Measurements from ENCODE around the gene BACH2.
"Not testable (repeated sequence)": the region's sequence is repeated elsewhere in the genome, so short reads cannot be mapped to it uniquely, and the experiment has no call there.

The BACH2 gene

DNA sequence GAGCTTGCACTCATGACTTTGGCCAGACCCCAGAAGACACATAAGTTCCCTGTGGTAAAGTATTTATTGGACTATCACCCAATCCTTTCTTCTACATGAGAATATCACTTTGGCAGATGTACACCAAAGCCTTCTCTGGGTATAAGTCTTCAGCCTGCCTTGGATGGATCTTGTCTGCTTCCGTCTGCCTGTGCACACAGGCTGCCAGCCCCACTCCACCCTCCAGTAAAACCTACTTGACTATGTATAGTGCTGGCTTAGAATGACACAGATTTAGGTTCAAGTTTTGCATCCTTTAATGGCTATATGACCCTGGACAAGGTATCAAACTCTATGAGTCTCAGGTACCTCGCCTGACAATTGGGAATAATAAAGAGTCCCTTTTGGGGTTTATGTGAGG lies 63.4 kb downstream of the BACH2 start:
- DNase-seq = no peak

GRCh38 chr6:90231798-90232197 lies 64.8 kb downstream of the BACH2 start:
- no peak for DNase-seq

GRCh38 chr6:90231308-90231707 lies 65.3 kb downstream of the BACH2 start:
- no peak for DNase-seq

DNA sequence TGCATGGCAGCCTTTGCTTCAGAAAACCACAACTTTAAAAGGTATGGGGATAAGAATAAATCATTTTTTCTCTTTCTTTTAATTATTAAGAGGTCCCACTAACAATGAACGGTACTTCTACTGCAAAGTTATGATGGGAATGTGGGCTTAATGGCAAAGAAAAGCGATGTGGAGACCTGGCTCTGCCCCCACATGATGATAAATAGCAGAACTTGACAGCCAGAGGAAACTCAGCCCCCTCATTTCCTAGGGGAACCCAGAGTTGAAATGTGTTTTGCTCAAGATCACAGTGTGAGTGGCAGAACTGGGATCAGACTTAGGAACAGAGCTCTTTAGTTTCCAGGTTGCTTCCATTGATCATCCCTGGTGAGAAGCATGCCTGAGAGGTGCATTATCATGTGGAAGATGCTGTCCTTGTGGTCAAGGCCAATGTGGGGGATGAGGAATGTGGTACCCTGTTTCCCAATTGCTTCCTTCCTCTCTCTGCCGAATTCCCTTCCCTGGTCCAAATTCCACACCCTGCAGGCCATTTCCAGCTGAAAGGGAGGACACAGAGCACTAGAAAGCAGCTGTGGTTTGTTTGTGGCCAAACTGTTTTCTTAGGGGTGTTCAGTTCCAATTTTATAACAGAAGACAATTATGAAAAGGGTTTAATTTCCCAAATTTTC lies 66.0 kb downstream of the BACH2 start:
- no peak for DNase-seq

DNA sequence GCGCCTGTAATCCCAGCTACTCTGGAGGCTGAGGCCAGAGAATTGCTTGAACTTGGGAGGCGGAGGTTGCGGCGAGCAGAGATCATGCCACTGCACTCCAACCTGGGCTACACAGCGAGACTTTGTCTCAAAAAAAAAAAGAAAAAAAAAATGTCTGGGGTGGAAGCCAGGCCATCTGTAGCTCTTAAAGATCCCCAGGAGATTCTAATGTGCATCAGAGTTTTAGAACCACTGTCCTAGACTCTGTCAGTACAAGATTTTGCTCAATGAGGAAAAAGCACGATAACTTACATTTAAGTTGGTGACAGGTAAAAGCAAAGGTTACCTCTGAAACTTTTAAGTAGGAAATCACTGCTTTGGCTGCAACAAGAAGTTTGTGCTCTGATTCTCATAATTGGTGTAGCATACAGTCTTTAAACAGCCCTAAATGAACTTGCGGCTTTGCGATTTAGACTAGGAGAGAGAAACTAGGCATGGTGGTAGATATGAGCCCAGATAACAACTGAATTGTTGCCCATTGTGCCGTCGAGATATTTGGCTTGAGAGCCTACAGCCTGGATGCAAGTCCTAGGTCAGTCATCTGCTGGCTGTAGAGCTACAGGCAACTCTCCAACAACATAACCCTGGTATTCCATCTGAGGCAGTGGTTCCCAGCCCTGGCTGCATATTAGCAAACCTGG lies 67.2 kb downstream of the BACH2 start:
- no peak for DNase-seq

GRCh38 chr6:90227673-90228072 lies 69.0 kb downstream of the BACH2 start:
- DNase-seq = no peak

DNA sequence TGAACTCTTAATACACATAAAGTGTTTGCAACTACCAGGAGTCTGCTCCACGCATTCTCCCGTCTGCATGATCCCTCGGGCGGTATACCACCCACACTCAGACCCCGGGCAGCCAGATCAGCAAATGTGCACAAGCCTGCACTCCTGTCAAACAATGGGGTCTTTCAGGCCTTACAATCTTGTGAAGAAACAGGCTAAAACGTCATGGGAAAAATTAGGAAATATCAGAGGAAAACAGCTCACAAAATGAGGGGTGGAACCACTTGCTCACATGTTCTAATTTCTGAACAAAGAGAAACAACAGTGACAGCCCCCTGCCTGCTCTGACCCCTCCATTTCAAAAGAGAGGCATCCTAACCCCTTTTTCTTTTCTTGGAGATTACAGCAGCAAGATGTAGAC lies 69.4 kb downstream of the BACH2 start:
- DNase-seq = no peak

GRCh38 chr6:90226257-90226656 lies 70.4 kb downstream of the BACH2 start:
- DNase-seq = no peak

DNA sequence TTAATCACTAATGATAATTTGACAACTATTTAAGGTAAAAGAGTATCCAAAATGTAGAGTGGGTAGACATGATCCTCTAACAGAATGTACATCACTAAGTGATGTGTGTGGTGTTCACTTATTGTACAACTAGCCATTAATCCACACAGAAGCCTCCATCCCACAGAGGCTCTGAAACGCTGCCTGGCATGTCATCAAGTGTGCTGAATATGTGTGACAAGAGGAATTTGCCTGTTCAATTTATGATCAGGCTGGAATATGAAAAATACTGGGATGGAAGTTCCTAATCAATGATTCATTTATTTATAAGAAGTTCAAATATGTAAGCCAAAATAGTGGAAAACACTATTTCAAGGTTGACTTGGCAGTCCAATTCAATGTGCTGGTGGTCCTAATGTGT lies 72.4 kb downstream of the BACH2 start:
- DNase-seq = no peak

GRCh38 chr6:90222724-90223198 lies 73.9 kb downstream of the BACH2 start:
- DNase-seq = no peak

DNA sequence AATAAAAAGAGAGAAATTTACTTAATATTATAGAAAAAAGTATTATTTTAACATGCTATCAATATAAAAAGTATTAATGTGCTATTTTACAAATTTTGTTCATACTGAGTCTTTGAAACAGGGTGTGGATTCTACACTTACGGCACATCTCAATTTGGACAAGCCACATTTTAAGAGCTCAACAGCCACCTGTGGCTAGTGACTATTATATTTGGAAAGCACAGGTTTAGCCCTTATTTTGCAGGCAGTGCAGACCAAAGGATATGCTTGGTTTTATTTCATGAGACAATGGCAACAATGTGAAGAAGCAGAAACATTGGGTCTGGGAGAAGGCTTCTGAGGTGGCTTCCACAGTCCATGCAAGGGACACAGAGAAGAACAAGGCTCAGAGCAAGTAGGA lies 74.6 kb downstream of the BACH2 start:
- DNase-seq = no peak

DNA sequence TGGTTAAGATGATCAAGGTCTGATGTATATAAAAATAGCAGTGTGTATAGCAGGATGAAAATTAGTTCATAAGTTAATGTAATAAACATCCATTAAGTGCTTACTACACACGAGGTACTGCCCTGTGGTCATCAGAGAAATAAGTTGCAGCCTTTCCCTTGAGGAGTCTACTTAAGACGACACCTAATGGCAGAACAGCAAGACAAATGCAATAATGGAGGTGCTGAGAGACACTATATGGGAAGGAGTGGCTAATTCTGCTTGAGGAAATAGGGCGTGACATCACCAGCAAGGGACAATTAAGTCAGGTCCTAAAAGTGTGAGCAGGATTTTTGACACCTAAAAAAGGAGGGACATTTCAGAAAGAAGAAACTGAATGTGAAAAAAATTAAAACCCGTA lies 75.2 kb downstream of the BACH2 start:
- DNase-seq = no peak

- peak; percentile 20 for DNase-seq
Observed at GRCh38 chr6:90220273-90220672, 76.4 kb downstream of the BACH2 start.

DNA sequence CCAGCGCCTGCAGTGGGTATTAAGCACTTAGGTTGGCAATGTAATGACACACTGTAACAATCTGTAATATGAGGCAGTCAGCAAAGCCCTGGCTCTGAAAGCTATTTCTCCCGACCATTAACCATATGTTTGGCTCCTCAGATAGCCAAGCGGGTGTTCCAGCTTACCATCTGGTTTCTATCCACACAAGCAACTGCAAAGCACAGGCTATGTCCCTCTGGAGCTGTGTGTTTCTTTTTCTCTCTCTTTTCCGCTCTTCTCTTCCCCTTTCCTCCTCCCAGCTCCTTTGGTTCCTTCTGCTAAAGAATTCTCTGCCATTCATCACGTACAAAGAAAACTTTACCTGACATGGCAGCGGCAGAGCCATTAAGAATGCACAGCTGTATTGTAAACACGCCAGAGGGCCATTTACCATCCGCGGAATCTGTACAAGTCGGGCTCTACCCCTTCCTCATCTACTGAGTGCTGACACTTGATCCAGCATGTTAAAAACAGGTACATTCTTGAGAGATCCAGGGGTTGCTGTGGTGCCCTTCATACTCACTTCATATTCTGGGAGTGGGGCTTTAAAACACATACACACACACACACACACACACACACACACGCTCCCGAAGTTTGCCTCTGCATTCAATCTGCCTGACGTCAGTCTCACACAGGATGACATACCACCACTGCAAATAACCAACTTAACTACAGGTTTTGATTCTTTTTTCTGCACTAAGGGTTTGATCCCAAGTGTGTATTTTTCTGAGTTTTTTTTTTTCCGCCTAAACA lies 77.2 kb downstream of the BACH2 start:
- DNase-seq = no peak

GRCh38 chr6:90218959-90219208 lies 77.8 kb downstream of the BACH2 start:
- no peak for DNase-seq

DNA sequence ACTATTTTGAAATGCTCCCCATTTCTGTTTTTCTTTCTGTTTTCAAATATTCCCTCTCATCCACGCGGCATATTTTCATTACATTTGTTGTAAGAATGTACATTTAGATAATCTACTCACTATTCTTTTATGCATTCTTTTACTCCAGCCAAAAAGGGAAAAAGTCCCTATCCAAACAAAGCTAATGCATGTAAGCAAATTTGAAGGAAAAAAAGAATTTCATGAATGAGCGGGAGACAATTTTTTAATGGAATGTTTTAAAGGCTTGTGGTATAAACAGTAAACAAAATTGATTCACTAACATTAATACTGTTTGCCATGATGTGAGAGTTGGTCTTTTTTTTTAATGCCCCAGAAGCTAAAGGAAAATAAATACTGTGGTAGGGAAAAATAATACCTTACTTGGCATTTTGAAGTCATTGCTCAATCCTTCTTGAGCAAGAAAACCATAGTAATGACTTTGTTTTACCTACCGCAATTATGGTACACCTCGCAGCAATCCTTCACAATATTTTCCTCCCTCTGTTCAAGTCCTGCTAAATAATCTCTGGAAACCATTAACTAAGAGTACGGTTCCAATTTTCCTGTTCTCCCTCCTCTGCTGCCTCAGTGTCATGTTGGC lies 79.0 kb downstream of the BACH2 start:
- DNase-seq = no peak

DNA sequence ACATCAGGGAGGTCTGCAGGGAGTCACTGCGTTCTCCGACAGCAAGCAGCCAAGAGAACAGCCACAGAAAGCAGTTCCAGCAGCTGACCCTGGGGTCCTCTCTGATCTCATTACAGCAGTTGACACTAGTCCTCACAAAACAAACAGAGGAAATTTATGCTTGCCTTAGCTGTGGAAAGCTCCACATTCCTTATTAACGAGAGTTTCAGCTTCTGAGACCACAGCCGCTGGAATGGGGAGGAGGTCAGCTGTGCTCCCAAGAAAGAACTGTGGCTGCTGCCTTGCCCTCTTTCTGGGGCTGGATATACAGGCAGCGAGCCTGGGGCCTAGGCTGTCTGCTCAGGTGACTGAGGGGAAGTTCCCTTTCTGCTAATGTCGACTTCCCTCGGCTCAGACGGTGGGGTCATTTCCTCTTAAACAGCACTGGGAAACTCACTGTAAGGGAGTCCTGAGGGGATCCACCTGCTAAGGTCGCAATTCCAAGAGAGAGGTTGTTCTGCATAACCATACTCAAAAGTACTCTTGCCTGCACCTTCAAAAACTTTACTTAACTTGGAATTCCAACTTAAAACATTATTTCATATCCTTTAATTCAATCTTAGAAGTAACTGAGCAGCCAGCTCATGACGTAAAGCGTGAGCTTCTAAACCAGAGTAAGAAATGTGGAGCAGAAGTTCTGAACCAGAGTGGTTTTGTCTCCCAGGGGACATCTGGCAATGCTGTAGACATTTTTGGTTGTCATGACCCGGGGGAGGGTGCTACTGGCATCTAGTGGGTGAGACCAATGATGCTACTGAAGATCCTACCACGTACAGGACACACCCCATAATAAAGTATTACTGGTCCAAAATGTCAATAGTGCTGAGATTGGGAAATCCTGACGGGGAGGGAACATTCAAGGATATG lies 80.3 kb downstream of the BACH2 start:
- no peak for DNase-seq

DNA sequence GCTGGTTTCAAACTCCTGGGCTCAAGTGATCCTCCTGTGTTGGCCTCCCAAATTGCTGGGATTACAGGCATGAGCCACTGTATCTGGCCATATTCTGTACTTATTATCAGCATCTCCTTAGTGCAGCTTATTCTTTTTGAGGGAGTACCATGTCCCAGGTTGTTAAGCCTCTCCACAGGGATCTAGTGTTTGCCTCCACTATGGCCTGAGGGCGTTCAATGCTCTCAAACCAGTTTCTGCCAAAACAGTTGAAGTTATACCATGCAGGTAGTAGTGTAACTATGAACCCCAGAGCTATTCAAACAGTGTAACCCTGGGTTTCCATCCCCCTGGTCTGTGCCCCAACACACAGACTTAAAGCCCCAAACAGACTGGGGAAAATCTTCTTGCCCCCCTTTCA lies 81.7 kb downstream of the BACH2 start:
- no peak for DNase-seq

DNA sequence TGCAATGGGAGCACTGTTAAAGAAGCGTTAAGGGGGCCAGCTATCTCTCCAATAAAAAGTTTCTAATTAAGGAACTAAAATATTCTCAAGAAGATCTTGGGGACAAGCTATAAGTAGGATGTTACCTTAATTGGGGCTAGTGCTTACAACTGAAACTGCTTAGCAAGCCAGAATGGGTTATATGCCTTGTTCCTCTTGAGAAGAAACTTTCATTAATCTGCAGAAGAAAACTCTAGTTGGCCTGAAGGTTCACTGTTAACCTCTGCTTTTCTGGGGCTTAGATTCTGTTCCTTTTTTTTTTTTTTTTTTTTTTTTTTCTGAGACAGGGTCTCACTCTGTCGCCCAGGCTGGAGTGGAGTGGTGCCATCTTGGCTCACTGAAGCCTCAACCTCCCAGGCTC lies 82.2 kb downstream of the BACH2 start:
- no peak for DNase-seq

DNA sequence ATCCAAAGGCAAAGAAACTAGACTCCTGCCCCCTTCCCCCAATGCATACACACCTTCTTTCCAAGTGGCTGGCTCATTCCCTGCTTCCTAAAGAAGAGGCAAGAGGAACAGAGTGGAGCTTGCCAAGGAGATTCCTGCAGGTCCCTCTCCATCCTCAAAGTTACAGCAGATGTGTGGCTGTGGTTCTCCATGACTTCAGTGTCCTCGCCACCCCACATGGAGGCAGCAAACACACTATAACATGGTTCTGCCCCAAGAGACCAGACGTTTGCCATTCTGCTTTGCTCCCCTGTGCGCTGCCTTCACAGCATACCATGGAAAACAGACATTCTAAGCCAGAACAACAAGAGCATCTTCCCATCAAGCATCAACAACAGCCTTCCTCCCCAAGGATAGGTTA lies 84.4 kb downstream of the BACH2 start:
- no peak for DNase-seq

DNA sequence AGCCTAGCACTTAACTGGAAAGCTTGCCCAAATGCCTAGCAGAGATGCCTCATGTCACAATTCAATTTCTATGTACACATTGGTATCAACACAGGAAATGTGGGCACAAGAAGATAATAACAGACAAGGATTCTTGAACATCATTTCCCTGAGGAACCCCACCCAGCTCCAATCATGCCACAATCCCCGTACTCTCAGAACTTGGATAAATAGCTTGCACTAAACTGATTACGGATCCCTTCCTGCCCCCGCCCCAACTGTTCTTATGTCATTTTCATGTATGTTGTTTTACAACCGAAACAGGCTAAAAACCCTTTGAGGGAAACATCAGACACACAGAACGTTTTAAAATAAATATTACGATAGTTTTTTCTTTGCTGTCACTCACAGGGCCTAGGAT lies 87.1 kb downstream of the BACH2 start:
- no peak for DNase-seq

GRCh38 chr6:90208690-90209089 lies 88.0 kb downstream of the BACH2 start:
- DNase-seq = not testable (repeated sequence)
